Left forelimb (tissue), 1 donor: ENCODE measurements around the gene COMT.

Source experiments
- DNase-seq: peaks from one replicate; pipeline ENCODE4 v3.0.0-alpha.2; 2018; ENCODE audit warnings: low spot score

COMT gene

DNA sequence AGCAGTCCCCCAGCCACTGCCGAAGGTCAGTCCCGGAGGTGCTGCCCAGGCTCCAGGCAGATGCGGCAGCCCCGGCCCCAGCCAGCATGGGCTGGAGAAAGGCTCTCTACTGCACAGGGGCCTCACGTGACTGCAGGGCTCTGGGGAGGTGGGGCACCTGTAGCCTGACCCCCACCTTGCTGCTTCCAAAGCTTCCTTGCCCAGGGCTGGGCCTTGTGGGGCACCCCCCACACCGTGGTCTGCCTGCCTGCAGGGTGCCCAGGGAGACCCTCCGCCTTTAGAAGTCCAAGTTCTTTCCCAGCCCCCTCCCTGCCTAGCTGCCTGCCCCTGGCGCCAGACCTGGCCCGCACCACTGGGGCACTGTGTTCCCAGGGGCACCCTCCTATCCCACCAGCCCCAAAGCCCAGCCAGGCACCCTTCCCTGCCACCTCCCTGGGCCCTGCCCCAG is 28.5 kb downstream of the COMT start:
- DNase-seq: no peak

DNA sequence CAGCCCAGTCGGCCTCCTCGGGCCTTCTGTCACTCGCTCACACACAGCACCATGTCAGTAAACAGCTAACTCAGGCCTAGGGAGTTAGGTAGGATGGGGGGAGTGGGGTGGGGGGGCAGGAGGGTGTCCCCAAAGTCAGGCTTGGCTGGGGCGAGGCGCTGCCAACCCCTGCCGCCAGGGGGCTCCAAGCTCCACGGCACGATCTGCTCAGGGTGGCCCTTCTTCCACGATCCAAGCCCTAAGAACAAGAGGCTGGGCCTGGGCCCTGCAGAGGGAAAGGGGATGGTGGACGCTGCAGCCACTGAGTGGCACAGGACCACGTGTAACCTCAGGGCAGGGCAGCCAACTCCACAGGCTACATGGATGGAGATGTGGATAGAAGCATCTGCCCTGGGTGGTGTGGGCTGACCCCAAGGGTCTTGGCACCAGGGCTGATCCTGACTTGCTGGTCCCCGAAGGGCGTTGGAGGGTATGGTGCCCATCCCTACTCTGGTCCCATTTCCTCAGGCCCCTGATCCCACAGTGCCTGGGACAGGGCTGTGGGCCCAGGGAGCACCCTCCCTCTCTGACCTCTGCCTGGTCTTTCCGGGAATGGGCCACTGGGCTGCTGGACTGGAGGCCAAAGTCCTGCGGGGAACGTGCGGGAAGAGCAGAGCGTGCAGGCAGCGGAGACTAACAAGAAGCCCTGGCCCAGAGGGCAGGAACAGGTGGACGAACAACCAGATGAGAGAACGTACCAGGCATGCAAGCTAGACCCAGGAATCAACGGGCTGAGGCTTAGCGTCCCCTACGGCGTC is 29.1 kb downstream of the COMT start:
- DNase-seq: peak; percentile 83

DNA sequence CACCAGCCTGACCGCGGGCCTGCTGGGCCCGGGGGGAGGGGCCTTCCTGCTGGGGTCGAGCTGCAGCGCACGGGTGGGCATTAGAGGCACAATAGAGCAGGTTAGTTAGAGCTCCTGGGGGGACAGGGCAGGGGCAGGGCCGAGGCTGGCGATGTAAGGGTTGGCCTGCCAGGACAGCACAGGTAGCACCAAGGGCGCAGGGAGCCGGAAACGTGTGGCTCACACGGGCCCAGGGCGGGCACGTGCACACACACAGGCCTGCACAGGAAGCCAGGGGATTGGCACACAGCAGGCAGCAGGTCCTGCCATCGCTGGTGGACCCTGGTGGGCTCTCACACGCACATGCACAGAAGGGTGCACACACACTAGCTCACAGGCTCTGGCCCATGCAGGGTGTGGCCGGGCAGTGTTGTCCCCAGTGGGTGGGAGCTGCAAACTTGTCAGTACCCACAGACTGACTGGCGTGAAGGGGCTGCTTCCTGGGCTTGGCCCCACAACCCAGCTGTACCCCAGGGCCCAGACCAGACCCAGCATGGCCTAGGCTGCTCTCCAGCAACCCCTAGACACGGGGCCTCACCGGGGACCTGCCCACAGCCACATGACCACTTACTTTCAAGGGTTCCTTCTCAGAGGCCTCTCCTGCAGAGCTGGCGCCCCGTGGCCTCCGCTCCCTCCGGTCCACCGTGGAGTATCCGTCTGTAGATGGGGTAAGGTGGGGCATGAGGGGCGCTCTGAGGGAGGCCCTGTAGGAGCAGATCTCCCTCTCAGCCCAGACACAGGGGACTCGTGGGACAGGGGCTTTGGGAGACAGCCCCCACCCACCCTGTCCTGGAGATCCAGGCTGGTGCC is 29.9 kb downstream of the COMT start:
- no peak for DNase-seq

GRCh38 chr22:19972251-19972650 is 30.7 kb downstream of the COMT start:
- DNase-seq: no peak

DNA sequence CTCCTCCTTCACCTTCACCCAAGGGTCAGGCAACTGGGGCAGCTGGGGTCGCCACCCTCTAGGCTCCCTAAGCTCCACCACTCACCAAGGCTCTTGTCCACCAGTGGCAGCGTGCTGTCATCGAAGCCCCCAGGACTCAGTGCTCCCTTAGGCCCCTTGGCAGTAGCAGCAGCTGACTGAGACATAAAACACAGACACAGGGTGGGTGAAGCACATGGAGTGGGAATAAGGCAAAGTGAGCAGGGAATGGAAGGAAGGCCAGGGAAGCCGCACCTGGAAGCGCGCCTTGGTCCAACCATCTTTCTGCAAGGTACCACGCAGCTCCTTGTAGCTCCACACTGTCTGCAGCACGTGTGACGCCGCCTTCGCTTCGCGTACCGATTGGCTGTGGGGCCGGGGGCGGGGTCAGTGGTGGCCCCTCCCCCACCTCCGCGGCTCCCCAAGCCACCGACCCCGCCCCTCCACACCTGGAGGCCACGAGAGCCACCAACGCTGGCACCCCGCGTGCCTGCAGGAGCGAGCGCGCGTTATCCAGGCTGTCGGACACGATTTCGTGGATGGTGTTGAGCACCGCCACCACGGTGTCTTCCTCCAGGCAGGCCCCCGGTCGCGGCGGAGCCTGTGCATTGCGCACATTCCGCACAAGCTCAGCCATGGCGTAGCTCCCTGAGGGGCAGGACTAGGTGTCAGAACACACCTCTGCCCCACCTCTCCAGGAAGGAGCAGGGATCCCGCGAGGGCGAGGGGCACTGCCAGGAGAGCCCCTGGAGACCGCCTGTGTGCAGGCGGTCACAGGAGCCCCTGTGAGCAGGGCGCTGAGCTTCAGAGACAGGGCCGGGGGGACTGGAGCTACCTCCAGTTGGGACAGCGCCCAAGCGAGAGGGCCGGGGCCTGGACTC is 31.3 kb downstream of the COMT start:
- no peak for DNase-seq

GRCh38 chr22:19973551-19974267 is 32.1 kb downstream of the COMT start:
- DNase-seq: no peak

GRCh38 chr22:19974268-19974861 is 32.8 kb downstream of the COMT start:
- DNase-seq: no peak

DNA sequence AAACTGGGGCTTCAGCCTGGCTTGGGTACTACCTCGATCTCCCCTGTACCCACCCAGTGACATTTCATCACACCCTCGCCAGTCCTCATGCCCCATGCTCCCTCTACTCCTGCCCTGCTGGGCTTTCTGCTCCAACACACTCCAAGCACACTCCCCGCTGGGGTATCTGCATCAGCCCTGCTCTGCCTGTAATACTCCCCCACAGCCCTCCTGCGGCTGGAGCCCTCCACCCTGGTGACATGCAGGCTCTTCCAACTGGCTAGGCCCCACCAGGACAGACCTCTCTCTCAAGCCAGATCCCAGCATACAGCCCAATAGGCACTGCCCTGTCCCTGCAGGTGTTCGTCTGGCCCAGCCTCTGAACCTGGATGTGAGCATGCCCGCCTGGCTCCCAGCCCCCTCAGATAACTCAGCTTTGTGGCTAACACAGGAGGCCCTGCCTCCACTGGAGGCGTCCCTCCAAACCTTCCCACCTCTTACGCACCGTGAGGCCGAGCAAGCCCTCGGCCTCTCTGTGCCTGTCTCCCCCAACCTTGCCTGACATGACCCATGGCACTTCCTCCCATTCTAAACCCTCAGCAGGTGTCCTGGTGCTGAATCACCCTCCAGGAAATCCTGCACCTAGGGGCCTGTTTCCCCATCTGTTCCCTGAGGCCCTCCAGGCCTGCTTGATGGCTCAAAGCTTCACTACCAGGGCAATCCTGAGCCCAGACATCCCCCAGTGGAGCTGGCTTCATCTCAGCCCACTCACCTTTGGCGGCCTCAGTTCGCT is 33.5 kb downstream of the COMT start:
- DNase-seq: no peak

- DNase-seq: no peak
Measured at GRCh38 chr22:19975707-19976035, 34.1 kb downstream of the COMT start.

DNA sequence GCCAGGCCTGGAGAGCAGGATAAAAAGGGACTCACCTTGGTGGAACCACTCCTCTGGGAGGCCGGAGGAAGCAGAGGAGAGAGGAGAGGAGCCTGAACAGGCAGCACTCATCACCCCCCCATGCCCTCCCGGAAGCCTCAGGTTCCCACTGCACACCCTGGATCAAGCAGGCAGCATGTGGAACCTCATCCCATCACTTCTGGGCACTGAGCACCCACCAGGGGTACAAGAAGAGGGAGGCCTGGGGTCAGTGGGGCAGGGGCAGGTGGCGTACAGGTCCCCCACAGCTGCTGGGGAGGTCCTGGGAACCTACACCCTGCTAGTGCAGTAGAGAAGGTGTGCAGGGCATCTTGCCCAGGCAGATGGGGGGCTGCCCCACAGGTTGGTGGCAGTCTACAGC is 35.1 kb downstream of the COMT start:
- DNase-seq: no peak

DNA sequence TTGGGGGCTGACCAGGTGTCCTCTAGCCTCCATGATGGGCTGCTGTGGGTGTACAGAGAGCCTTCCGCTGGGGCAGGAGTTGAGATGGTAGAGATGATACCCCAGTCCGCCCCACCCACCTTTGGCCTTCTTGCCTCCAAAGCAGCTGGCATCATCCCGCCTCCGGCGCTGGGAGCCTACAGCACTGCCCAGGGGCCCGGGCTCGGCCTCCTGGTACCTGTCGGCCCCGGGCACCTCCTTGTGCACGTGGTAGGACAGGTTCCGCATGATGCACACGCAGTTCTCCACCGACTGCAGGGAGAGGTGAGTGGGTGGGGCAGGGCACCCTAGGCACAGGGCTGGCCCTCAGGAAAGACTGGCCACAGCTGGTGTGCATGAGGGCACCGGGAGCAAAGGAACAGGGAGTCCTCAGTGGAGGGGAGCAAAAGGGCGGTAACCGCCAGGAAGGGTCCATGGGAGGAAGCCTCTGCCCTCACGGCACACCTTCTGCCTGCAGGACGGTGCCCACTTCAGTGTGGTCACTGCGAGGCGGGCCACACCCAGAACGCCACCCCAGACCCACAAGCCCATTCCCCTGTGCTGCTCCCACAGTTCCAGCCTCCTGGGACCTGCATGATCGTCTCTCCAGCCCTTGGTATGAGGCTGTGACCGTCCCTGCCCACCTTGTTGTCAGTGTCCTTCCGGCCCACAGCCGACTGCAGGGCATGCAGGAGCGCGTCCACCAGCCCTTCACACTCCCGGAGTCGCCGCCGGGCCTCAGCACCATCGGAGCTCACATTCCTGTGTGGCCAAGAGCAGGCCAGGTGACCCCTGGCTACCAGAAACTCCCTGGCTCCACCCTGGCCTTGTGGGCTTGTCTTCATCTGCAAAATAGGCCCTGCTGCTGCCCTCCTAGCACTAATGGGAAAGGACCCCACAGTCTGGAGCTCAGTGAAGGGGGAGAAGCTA is 36.0 kb downstream of the COMT start:
- no peak for DNase-seq

- no peak for DNase-seq
Measured at GRCh38 chr22:19978748-19979147, 37.2 kb downstream of the COMT start.

GRCh38 chr22:19979712-19980493 is 38.3 kb downstream of the COMT start:
- no peak for DNase-seq

GRCh38 chr22:19980766-19981165 is 39.2 kb downstream of the COMT start:
- DNase-seq: no peak

DNA sequence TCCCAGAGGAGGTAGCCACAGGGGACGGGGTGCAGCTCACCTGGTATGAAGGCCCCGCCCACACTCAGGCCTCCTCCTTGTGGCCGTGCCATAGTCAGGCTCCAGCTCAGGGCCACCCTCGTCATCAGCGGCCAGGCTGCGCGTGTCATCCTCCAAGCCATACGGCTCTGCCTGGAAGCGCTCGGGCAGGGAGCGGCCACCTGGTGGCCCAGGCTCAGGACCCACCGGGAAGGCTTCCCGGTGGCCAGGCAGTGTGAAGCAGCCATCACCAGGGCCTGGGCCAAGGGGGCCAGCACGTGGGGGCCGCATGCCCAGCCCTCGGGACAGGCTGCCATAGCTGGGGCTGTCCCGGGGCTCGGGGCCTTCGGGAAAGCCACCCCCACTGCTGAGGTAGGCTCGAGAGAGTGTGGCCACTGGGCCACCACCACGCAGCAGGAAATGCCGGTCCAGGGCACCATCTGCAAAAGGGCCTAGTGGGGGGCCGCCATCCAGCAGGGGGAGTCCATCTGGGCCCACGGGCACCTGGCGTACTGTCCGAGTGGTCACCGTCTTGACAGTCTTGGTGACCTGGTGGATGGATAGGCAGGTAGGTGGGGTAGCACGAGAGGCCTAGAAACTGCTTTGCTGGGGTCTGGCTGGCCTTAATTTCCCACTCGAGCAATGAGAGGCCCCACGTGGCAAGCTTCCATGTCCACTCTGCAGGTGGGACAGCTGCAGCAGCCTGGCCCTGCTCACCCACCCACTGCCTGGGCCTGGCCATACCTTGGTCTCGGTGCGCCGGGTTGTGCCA is 39.8 kb downstream of the COMT start:
- DNase-seq: no peak

DNA sequence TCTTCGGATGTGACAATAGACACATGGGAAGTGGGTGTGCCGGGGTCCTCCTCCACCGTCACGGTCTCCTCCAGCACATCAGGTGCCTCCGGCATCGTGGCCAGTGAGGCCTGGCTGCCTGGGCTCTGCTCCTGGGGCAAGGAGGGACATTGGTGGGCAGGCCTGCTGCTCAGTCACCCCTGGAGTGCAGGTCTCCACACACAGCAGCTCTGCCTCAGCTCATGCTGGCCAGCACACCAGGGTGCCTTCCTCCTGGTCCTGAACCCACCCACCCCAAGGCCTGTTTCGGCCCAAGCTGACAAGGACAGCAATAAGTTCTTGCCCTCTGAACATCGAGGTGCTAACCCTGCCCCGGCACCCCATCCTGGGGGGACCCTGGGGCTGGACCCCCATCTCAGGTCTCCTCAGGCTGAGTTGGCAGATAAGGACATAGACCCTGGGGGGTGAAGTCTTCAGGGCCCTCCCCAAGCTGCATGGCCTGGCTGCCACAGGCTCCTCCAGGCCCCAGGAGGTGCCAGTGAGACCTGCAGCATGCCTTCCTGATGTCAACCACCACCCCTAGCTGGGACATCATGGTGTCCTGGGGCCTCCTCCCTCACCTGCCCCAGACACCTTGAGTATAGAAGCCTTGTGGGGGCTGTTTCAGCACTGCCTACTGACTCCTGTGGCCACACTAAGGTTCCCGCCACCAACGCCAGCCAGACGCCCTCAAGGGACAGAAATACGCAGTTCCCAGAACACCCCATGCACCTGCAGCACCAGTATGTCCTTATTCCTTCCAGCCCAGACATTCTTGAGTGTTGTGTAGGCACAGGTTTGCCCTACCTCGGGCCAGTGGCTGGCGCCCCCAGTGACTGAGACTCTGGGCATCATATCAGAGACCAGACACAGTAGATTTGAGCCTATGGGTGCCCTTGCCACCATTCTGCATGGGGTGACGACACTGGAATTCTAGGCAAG is 40.7 kb downstream of the COMT start:
- no peak for DNase-seq
